ENCODE data around the gene CLIC4. TPM values are rescaled to one million over a fixed set of nuclear protein-coding genes. Genes with fewer than 3 reads are reported as not detected.

CLIC4 gene
- total and polyA plus RNA-seq, 10 of the 15 experiments (the other 5 are each of a cell fraction or from before 2014, with no cell fraction given) = 20.4 to 107 (median 69.6) TPM

DNA sequence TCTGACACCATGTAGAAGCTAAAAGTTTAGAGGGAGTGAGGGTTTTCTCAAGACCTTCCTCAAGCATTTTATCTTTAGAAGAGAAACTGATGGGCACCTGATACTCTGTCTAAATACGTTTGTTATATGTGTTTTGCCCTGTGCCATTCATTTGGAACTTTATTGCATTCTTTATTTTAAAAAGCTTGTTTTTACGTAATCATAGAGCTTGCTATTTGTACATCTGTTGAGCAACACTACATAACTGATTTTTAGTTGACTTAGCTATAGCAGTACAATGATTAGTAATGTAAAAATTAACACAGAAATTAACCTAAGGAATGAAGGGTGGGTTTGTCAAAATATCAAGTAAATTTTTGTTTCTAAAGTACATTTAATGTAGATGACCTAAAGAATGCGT, 96.3 kb downstream of the CLIC4 start (continued):
- no peak for TF ChIP-seq EED (IDR thresholded peaks at IDR 0.05; ENCODE audit: low read depth)
- no peak for TF ChIP-seq SMAD5 (IDR thresholded peaks at IDR 0.05; ENCODE audit: low read depth)
- no peak for TF ChIP-seq ETV6 (conservative IDR thresholded peaks at IDR 0.05 in 1 of 2, IDR thresholded peaks at IDR 0.05 in 1 of 2; ENCODE audit: borderline replicate concordance in 1 of 2, low read depth in 1 of 2)
- no peak for TF ChIP-seq GATAD2B (conservative IDR thresholded peaks at IDR 0.05; ENCODE audit: low read depth)
- TF ChIP-seq KAT2A (conservative IDR thresholded peaks at IDR 0.05; ENCODE audit: control insufficient read depth, low read depth, low read length) = no peak
- TF ChIP-seq SP1 (IDR thresholded peaks at IDR 0.05; ENCODE audit: low read depth, low read length) = no peak
- TF ChIP-seq EGR1 (IDR thresholded peaks at IDR 0.05; ENCODE audit: borderline replicate concordance in 1 of 2, low read depth in 2 of 2, low read length in 2 of 2) = no peak

DNA sequence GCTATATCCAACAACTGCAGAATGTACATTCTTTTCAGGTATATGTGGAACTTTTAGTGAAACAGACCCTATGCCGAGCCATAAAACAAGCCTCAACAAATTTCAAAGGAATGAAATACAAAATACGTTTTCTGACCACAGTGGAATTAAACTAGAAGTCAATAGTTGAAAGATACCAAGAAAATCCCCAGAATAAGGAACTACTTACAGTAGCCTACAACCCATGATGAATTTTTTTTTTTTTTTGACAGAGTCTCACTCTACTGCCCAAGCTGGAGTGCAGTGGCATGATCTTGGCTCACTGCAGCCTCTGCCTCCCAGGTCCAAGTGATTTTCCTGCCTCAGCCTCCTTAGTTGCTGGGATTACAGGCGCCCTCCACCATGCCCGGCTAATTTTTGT, 101.4 kb downstream of the CLIC4 start:
- POLR2A ChIA-PET = no interaction called here
- CTCF ChIA-PET = interaction anchor here (0.7 to 7.0 kb wide), 7 partner anchors 16 to 358 kb away, joined by 3 to 70 read pairs (median 38); no protein-coding TSS in a partner anchor
- no peak overlapping the region for H3K4me3 ChIP-seq
- no peak overlapping the region for H3K4me2 ChIP-seq (ENCODE audit: control insufficient read depth, insufficient read depth)
- FAIRE-seq (no peak), DNase-seq (ENCODE audit: low read depth, low spot score) (no peak), ATAC-seq (no peak)
- RAD21 ChIA-PET (ENCODE audit: unreplicated experiment) = no interaction called here
- no peaks in the 10 kb centered on the region for H3K4me1 ChIP-seq (ENCODE audit: control insufficient read depth, insufficient read depth, low read length)
- no TSS peak for BruUV-seq (replicated peaks)
- H3K79me2 ChIP-seq (ENCODE audit: control insufficient read depth, insufficient read depth, low read length) = no peaks in the 10 kb centered on the region
- in situ Hi-C loops (cut with MboI) = loop anchor here (5.0 kb wide), 3 partner anchors 191 to 361 kb away; no protein-coding TSS in a partner anchor
- WGBS (ENCODE audit: insufficient coverage, insufficient replicate concordance, low lambda C conversion rate, missing lambda C conversion rate) = 97% methylated on average over 4 of the region's 4 CpGs
- H3K9ac ChIP-seq (ENCODE audit: control insufficient read depth, insufficient read depth, low read length) = no peak overlapping the region
- no peaks in the 10 kb centered on the region for H4K20me1 ChIP-seq (ENCODE audit: control insufficient read depth, insufficient read depth)
- SMC1A ChIA-PET (ENCODE audit: uncharacterized antibody, unreplicated experiment) = interaction anchor here (0.6 kb wide), 1 partner anchor 357 kb away, joined by 4 read pairs; no protein-coding TSS in a partner anchor
- no peaks in the 10 kb centered on the region for H3K27me3 ChIP-seq (replicated peaks in 1 of 2; ENCODE audit: control insufficient read depth in 2 of 2, insufficient read depth in 2 of 2, low read length in 1 of 2)
- no peak overlapping the region for H3K27ac ChIP-seq (ENCODE audit: control insufficient read depth, insufficient read depth)
- TF ChIP-seq NRF1 (conservative IDR thresholded peaks at IDR 0.05; ENCODE audit: low read depth, low read length) = no peak
- TF ChIP-seq EP300 (IDR thresholded peaks at IDR 0.05; ENCODE audit: borderline replicate concordance in 1 of 2, control insufficient read depth in 1 of 2, low read depth in 2 of 2, low read length in 2 of 2) = no peak
- TF ChIP-seq, protein P1, sequence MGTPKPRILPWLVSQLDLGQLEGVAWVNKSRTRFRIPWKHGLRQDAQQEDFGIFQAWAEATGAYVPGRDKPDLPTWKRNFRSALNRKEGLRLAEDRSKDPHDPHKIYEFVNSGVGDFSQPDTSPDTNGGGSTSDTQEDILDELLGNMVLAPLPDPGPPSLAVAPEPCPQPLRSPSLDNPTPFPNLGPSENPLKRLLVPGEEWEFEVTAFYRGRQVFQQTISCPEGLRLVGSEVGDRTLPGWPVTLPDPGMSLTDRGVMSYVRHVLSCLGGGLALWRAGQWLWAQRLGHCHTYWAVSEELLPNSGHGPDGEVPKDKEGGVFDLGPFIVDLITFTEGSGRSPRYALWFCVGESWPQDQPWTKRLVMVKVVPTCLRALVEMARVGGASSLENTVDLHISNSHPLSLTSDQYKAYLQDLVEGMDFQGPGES (IDR thresholded peaks at IDR 0.05) = no peak
- no peak for TF ChIP-seq NFYB (IDR thresholded peaks at IDR 0.05; ENCODE audit: insufficient read depth, low read depth, low read length)
- peaks cover 0 to 3% of the 10 kb centered on the region in 2 experiments; a peak in 2 of 4 replicates for H3K36me3 ChIP-seq (ENCODE audit: control insufficient read depth in 2 of 2, insufficient read depth in 2 of 2, low read length in 1 of 2)
- H2AFZ ChIP-seq (ENCODE audit: control insufficient read depth, low read depth, low read length) = no peak overlapping the region
- no peaks in the 10 kb centered on the region for H3K9me3 ChIP-seq (replicated peaks; ENCODE audit: control insufficient read depth, insufficient read depth, low read length)
- intact Hi-C loops (cut with micrococcal nuclease; ENCODE audit: unreplicated experiment) = loop anchor here (5.0 kb wide), 1 partner anchor 86 kb away; the partner anchor contains the start of gene RUNX3
